ENCODE measurements around the gene RPL38.

Gene RPL38

GRCh38 chr17:74211141-74211911 is 7.8 kb downstream of the RPL38 start:
- no peak for DNase-seq

GRCh38 chr17:74211912-74212208 is 8.4 kb downstream of the RPL38 start:
- no peak for DNase-seq

GRCh38 chr17:74212209-74212912 is 8.9 kb downstream of the RPL38 start:
- DNase-seq: no peak

GRCh38 chr17:74212913-74213791 is 9.7 kb downstream of the RPL38 start, which contains the start of gene TTYH2:
Gene TTYH2, plus strand, starts transcription at chr17:74213571. Its CDS starts 17 bp downstream, at chr17:74213588.
- peak; percentile 78 to 87 for DNase-seq

GRCh38 chr17:74213861-74214391 is 10.4 kb downstream of the RPL38 start:
- peak; percentile 6 to 29 for DNase-seq

- DNase-seq: no peak
These were observed 11.2 kb downstream of the RPL38 start for GRCh38 chr17:74214484-74215341.

GRCh38 chr17:74215342-74215727 is 11.9 kb downstream of the RPL38 start:
- no peak for DNase-seq

GRCh38 chr17:74216505-74216904 is 13.0 kb downstream of the RPL38 start:
- DNase-seq: no peak

- DNase-seq: peak; percentile 37 to 73
These were observed 13.7 kb downstream of the RPL38 start for GRCh38 chr17:74217037-74217730.

- peak; percentile 4 to 55 for DNase-seq
These were observed 14.4 kb downstream of the RPL38 start for GRCh38 chr17:74217888-74218287.

GRCh38 chr17:74218436-74218835 is 15.0 kb downstream of the RPL38 start:
- no peak for DNase-seq

GRCh38 chr17:74219576-74220133 is 16.2 kb downstream of the RPL38 start:
- no peak for DNase-seq

GRCh38 chr17:74220219-74220618 is 16.7 kb downstream of the RPL38 start:
- no peak for DNase-seq

- no peak for DNase-seq
These were observed 17.7 kb downstream of the RPL38 start for GRCh38 chr17:74220946-74221818.

- no peak for DNase-seq
These were observed 18.9 kb downstream of the RPL38 start for GRCh38 chr17:74222399-74222798.

- no peak for DNase-seq
These were observed 20.4 kb downstream of the RPL38 start for GRCh38 chr17:74223901-74224300.

- DNase-seq: no peak
These were observed 21.7 kb downstream of the RPL38 start for GRCh38 chr17:74224959-74225725.

- DNase-seq: no peak
These were observed 22.8 kb downstream of the RPL38 start for GRCh38 chr17:74226252-74226651.
